Uterus (tissue), 2 donors: Measurements from ENCODE around the gene CPM.

Experiments used
- CTCF ChIP-seq, 4 experiments: fragments of 200-600 bp in 2 of 4; fragments of 450-650 bp in 2 of 4; sonication (generic) in 2 of 4; IDR thresholded peaks; one replicate each; pipeline ENCODE4 v1.5.1; 2016 to 2019; ENCODE audit warnings: antibody characterized with exemption in 4 of 4, mild to moderate bottlenecking in 2 of 4, moderate library complexity in 1 of 4
- POLR2A ChIP-seq, 2 donors: fragments of 450-650 bp; IDR thresholded peaks; one replicate each; pipeline ENCODE4 v1.6.1; 2016; ENCODE audit warnings: antibody characterized with exemption in 2 of 2, mild to moderate bottlenecking in 1 of 2, moderate library complexity in 1 of 2

- TF ChIP-seq CTCF (IDR thresholded peaks at IDR 0.05), result no peak
- TF ChIP-seq POLR2A (IDR thresholded peaks at IDR 0.05), result no peak
Observed at GRCh38 chr12:68932128-68932960, 627 bp downstream of the CPM start.
